Measurements from ENCODE around the gene CAT. TPM values are rescaled to one million over a fixed set of nuclear protein-coding genes. Genes with fewer than 3 reads are reported as not detected.

CAT gene
- total and polyA plus RNA-seq, 9 donors = 38.5 to 125 (median 53.9) TPM

DNA sequence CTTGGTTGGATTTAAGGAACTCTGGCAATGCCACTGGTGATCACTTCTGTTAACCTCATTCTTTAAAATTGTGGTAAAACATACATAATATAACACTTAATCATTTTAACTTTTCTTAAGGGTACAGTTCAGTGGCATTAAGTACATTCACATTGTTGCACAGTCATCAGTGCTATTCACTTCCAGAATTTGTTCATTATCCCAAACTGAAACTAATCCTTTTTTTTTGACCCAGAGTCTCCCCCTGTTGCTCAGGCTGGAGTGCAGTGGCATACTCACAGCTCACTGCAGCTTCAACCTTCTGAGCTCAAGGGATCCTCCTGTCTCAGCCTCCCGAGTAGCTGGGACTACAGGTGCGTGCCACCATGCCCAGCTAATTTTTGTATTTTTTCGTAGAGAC is 64.2 kb downstream of the CAT start:
- Histone ChIP-seq H3K9me3 (no peaks in the 10 kb centered on the region), H3K27ac (no peak overlapping the region), H3K4me1 (ENCODE audit: insufficient read depth) (no peaks in the 10 kb centered on the region), H3K27me3 (no peaks in the 10 kb centered on the region), H3K36me3 (no peaks in the 10 kb centered on the region), H3K4me3 (no peak overlapping the region)
- no peak for TF ChIP-seq POLR2A (IDR thresholded peaks at IDR 0.05)
- TF ChIP-seq EP300 (IDR thresholded peaks at IDR 0.05) = no peak
- TF ChIP-seq, protein P1, sequence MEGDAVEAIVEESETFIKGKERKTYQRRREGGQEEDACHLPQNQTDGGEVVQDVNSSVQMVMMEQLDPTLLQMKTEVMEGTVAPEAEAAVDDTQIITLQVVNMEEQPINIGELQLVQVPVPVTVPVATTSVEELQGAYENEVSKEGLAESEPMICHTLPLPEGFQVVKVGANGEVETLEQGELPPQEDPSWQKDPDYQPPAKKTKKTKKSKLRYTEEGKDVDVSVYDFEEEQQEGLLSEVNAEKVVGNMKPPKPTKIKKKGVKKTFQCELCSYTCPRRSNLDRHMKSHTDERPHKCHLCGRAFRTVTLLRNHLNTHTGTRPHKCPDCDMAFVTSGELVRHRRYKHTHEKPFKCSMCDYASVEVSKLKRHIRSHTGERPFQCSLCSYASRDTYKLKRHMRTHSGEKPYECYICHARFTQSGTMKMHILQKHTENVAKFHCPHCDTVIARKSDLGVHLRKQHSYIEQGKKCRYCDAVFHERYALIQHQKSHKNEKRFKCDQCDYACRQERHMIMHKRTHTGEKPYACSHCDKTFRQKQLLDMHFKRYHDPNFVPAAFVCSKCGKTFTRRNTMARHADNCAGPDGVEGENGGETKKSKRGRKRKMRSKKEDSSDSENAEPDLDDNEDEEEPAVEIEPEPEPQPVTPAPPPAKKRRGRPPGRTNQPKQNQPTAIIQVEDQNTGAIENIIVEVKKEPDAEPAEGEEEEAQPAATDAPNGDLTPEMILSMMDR (IDR thresholded peaks at IDR 0.05) = no peak
- 92 to 95% (median 94%) methylated on average over 3 of the region's 3 CpGs for WGBS, 3 donors
- DNase-seq = no peak
- intact Hi-C loops (cut with DNase I) = loop anchor here in 1 of 4 donors (1.0 kb wide), 1 partner anchor 34 kb away; no protein-coding TSS in a partner anchor

DNA sequence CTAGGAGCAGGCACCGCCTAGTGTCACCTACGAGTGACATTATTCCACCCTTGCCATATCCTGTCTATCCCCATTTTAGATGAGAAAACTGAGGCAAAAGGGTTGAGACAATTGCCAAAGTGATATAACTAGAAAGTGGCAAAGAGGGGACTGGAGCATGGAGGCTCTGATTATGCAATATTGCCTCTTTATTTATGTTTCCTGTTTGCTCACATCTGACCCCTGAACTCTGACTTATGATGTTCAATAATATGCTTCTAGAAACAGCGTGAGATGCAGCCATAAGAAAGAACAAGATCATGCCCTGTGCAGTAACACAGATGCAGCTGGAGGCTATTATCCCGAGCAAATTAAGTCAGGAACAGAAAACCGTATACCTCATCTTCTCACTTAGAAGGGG is 67.1 kb downstream of the CAT start:
- 61 to 80% (median 71%) methylated on average over 5 of the region's 5 CpGs for WGBS, 3 donors
- H3K9me3 ChIP-seq = no peaks in the 10 kb centered on the region

DNA sequence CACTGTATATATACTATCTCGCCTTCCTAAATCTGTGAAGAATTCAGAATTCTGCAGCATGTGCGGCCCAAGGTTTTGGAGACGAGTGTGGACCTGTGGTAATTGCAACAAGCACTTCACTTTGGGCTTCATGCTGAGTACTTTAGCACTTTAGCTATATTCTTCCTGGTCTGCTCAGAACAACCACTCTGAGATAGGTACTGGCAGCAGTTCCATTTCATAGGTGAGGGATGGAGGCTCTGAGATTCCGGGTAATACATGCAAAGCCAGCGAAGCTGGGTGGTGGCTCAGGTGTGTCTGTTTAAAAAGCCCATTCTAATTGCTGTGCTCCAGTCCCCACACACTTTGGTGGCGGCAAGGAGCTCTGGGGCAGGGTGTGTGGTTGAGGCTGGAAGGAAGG is 68.4 kb downstream of the CAT start:
- H3K4me1 ChIP-seq (ENCODE audit: insufficient read depth) = no peaks in the 10 kb centered on the region
- no peak overlapping the region for H3K27ac ChIP-seq
- 75 to 94% (median 86%) methylated on average over 6 of the region's 6 CpGs for WGBS, 3 donors
- TF ChIP-seq, protein P1 (IDR thresholded peaks at IDR 0.05) = no peak
- TF ChIP-seq POLR2A (IDR thresholded peaks at IDR 0.05) (no peak), EP300 (IDR thresholded peaks at IDR 0.05) (no peak)
- H3K9me3 ChIP-seq = no peaks in the 10 kb centered on the region
- H3K36me3 ChIP-seq = no peaks in the 10 kb centered on the region
- no peak overlapping the region for H3K4me3 ChIP-seq
- intact Hi-C loops (cut with DNase I) = no loop called here
- no peaks in the 10 kb centered on the region for H3K27me3 ChIP-seq
- DNase-seq = no peak

More for the DNA sequence above, 67.1 kb downstream of the CAT start:
- Histone ChIP-seq H3K36me3 (no peaks in the 10 kb centered on the region), H3K27me3 (no peaks in the 10 kb centered on the region), H3K27ac (no peak overlapping the region), H3K4me3 (no peak overlapping the region), H3K4me1 (ENCODE audit: insufficient read depth) (no peaks in the 10 kb centered on the region)
- TF ChIP-seq POLR2A (IDR thresholded peaks at IDR 0.05) = no peak
- TF ChIP-seq, protein P1 (IDR thresholded peaks at IDR 0.05) = no peak
- TF ChIP-seq EP300 (IDR thresholded peaks at IDR 0.05) = no peak
- intact Hi-C loops (cut with DNase I) = no loop called here
- no peak for DNase-seq

DNA sequence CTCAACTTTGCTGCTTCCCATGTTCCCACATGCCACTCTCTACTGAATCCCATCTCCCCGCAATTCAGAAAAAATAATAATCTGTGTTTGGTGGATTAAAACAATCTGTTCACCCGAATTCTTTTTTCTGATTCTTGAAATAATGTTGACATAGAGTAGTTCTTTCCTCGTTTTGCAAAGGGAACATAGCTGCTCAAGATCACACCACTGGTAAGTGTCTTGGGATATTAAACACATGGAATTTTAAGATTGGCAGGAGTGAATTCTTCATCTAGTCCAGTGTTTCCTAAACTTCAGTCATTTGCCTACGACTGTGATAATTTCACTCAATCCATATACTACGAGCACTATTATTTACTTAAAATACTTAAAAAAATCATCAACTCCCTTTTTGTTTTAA is 68.9 kb downstream of the CAT start:
- intact Hi-C loops (cut with DNase I) = no loop called here
- Histone ChIP-seq H3K27ac (no peak overlapping the region), H3K9me3 (no peaks in the 10 kb centered on the region), H3K4me1 (ENCODE audit: insufficient read depth) (no peaks in the 10 kb centered on the region), H3K27me3 (no peaks in the 10 kb centered on the region), H3K36me3 (no peaks in the 10 kb centered on the region), H3K4me3 (no peak overlapping the region)
- no peak for DNase-seq
- TF ChIP-seq EP300 (IDR thresholded peaks at IDR 0.05) (no peak), POLR2A (IDR thresholded peaks at IDR 0.05) (no peak)
- TF ChIP-seq, protein P1 (IDR thresholded peaks at IDR 0.05) = no peak
- 58 to 75% (median 65%) methylated on average over 5 of the region's 5 CpGs for WGBS, 3 donors
